NK-92 (cell line): ENCODE measurements around the gene TNFRSF25.

Experiments
- DNase-seq: peaks from one replicate; lab custom pipeline; 2025; ENCODE audit not compliant: unreplicated experiment; lab: John Stamatoyannopoulos, UW

Gene TNFRSF25

DNA sequence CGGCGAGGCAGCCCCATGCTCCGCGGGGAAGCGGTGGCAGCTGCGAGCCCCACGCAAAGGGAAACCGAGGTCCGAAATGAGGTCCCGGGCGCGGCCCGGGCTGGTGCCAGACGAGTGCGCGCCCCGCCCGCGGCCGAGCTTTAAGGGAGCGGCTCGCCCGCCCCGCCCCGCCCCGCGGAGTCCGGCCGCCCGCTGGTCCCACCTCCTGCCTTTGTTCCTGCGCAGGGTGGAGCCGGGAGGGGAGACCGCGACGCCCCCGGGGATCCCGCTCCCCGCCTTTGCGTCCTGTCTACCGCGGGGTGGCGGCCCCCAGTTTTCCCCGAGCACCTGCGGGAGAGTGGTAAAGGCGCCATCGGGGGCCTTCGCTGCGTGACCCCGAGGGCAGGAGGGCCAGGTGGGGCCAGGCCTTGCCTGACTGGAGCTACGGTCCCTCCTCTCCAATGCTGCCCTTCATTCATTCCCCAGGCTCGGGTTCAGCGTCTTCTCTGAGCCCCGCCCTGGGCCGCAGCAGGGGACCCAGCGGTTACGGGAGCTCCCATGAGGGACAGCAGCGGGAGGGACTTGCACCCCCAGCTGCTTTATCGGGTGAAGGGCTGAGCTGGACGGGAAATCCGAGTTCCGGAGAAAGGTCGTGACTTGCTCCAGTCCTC, 46.0 kb downstream of the TNFRSF25 start, which contains the start of gene HES2:
Gene HES2 (minus strand): TSS at position 116 of the 650 bp plus-strand sequence. CDS start 99 bp downstream, at position 17.
- DNase-seq, result no peak

DNA sequence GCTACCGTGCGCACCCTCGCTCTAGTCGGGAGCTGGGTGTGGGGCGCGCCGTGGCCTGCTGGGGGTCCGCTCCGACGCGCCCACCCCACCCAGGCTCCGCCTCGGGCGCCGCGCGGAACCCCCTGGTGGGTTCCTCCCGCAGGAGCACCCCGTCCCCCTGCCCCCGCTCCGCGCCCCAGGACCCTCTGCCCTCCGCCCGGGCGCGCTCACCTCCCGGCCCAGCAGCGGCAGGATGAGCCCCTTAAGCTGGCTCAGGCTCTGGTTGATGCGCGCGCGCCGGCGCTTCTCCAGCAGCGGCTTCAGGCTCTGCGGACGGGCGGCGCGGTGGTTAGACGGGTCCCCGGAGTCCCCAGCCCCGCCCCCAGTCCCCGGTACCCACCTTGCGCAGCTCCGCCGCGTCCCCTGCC, 46.6 kb downstream of the TNFRSF25 start:
- DNase-seq, result no peak

GRCh38 chr1:6418668-6419396, 47.1 kb downstream of the TNFRSF25 start:
- DNase-seq, result no peak

DNA sequence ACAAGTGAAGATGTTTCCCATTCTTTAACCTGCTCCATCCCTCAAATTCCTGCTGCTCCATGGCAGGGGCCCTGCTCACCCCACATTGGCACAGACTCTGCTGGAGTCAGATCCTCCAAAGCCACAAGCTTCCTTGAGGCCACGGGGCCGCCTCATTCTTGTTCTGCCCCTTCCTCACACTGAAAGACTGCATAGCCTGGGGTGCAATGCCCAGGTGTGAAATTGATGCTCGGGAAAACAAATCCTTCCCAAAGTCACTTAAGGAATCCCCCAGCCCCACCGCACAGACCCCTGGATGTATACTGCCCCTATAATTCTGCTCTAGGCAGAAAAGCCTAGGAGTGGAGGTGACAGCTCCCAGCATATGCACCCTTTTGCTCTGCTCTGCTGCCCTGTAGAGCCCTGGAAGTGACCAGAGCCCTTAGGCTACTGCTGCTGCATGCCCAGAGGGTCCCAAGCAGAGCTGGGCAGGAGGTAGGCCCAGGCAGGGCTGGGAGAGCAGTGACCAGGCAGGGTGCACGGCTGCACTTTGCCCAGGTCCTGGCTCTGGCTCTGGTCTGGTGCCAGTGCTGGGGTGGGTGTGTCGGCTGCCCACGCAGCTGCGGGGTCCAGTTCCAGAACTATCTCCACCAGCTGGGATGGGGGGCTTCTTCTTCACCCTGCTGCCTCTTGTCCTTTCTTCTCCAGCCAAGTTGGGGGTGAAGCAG, 47.9 kb downstream of the TNFRSF25 start:
- no peak for DNase-seq

- DNase-seq, result no peak
Observed at GRCh38 chr1:6416906-6417305, 49.1 kb downstream of the TNFRSF25 start.

DNA sequence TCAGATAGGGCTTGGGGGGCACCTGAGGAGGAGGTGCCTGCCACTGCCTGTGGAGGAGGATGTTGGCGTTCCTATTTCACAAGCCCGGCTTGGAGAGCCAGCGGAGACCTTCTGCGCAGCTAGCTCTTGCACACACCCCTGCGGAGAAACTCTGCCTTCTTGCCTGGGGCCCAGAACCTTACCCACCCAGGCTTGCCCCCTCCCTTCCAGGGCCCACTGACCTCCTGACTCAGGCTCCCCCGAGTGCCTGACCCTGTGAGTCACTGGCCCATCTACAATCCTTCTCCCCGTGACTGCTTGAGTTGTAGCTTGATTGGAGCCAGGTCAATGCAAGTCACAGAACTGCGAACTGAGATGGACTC, 49.7 kb downstream of the TNFRSF25 start:
- no peak for DNase-seq

- DNase-seq, result no peak
Observed at GRCh38 chr1:6414881-6415626, 50.9 kb downstream of the TNFRSF25 start.

- DNase-seq, result no peak
Observed at GRCh38 chr1:6414443-6414844, 51.5 kb downstream of the TNFRSF25 start.

GRCh38 chr1:6412896-6413295, 53.1 kb downstream of the TNFRSF25 start:
- DNase-seq, result no peak
